ENCODE results near the gene KRTAP10-11. TPM values are rescaled to one million over a fixed set of nuclear protein-coding genes. Genes with fewer than 3 reads are reported as not detected.
"Not testable (repeated sequence)": the region's sequence is repeated elsewhere in the genome, so short reads cannot be mapped to it uniquely, and the experiment has no call there.

Gene KRTAP10-11
- total and polyA plus RNA-seq, 2 donors from 2014 or later = not detected

DNA sequence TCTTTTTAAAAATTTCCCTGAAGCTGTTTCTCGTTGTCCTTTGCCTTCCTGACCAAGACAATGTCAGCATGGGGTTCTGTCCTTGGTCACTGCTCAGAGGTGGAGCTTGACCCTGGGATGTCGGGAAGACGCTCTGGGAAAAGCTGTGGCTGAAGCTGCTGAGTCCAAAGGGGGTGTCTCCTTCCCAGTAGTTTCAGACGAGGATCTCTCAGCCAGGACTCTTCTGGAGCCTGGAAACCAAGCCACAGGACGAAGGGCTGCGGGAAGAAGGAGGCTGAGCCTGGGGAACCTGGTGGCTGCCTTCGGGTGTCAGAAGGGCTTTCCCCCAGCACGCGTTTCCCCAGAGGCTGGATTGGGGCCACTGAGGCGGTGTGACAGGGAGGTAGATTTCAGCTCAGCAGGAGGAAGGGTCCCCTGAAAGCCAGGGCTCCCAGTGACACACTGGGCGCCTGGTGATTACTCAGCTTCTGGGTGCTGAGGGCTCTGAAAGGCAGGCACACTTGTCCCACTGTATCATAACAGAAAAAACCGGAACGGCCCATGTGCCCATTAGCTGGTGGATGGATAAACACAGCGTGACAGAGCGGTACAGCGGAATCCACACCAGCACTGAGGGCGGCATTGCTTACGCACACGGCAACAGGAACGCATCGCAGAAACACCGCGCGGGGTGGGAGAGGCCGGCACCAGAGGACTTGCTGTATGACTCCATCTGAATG, 40.8 kb downstream of the KRTAP10-11 start:
- Histone ChIP-seq H3K36me3 (ENCODE audit: control insufficient read depth in 2 of 3, insufficient read depth in 3 of 3, low read length in 3 of 3) (no peaks in the 10 kb centered on the region), H3K9me3 (ENCODE audit: control insufficient read depth in 2 of 3, insufficient read depth in 1 of 3, low read length in 3 of 3) (no peaks in the 10 kb centered on the region), H3K4me1 (ENCODE audit: control insufficient read depth in 2 of 3, insufficient read depth in 2 of 3, low read depth in 1 of 3, low read length in 3 of 3) (no peaks in the 10 kb centered on the region), H3K27ac (ENCODE audit: low read depth in 2 of 2, low read length in 2 of 2) (no peak overlapping the region), H3K9ac (ENCODE audit: low read length in 3 of 3) (no peak overlapping the region), H3K27me3 (ENCODE audit: control insufficient read depth, insufficient read depth, low read length) (no peaks in the 10 kb centered on the region), H3K4me3 (ENCODE audit: low read length in 3 of 3) (no peak overlapping the region)
- TF ChIP-seq CTCF (IDR thresholded peaks at IDR 0.05; ENCODE audit: borderline replicate concordance, extremely low read depth, insufficient read depth) = no peak
- intact Hi-C loops (cut with DNase I) = no loop called here
- no peak for FAIRE-seq
- peak in 1 of 5 donors; percentile 60 for DNase-seq

- intact Hi-C loops (cut with DNase I) = no loop called here
- no peak for TF ChIP-seq CTCF (IDR thresholded peaks at IDR 0.05; ENCODE audit: borderline replicate concordance, extremely low read depth, insufficient read depth)
- H3K36me3 ChIP-seq (ENCODE audit: control insufficient read depth in 2 of 3, insufficient read depth in 3 of 3, low read length in 3 of 3) = no peaks in the 10 kb centered on the region
- no peak overlapping the region for H3K9ac ChIP-seq (ENCODE audit: low read length in 3 of 3)
- no peaks in the 10 kb centered on the region for H3K27me3 ChIP-seq (ENCODE audit: control insufficient read depth, insufficient read depth, low read length)
- no peak overlapping the region for H3K4me3 ChIP-seq (ENCODE audit: low read length in 3 of 3)
- H3K27ac ChIP-seq (ENCODE audit: low read depth in 2 of 2, low read length in 2 of 2) = no peak overlapping the region
- DNase-seq (peak in 4 of 5 donors; percentile 26 to 53 (median 44)), FAIRE-seq (no peak)
- H3K4me1 ChIP-seq (ENCODE audit: control insufficient read depth in 2 of 3, insufficient read depth in 2 of 3, low read depth in 1 of 3, low read length in 3 of 3) = no peaks in the 10 kb centered on the region
- H3K9me3 ChIP-seq (ENCODE audit: control insufficient read depth in 2 of 3, insufficient read depth in 1 of 3, low read length in 3 of 3) = peaks cover 0 to 5% (median under 1%) of the 10 kb centered on the region in 3 donors
These were observed 41.5 kb downstream of the KRTAP10-11 start for GRCh38 chr21:44687671-44688070.

DNA sequence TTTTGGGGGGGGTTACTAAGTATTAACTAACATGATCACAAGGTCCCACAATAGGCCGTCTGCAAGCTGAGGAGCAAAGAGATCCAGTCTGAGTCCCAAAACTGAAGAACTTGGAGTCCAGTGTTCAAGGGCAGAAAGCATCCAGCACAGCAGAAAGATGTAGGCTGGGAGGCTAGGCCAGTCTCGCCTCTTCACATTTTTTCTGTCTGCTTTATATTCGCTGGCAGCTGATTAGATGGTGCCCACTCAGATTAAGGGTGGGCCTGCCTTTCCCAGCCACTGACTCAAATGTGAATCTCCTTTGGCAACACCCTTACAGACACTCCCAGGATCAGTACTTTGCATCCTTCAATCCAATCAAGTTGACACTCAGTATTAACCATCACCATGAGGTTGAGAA, 43.5 kb downstream of the KRTAP10-11 start:
- FAIRE-seq; H3K27ac ChIP-seq (ENCODE audit: low read depth in 2 of 2, low read length in 2 of 2); H3K4me1 ChIP-seq (ENCODE audit: control insufficient read depth in 2 of 3, insufficient read depth in 2 of 3, low read depth in 1 of 3, low read length in 3 of 3); H3K4me3 ChIP-seq (ENCODE audit: low read length in 3 of 3); H3K9ac ChIP-seq (ENCODE audit: low read length in 3 of 3); H3K27me3 ChIP-seq (ENCODE audit: control insufficient read depth, insufficient read depth, low read length); intact Hi-C loops (cut with DNase I); H3K9me3 ChIP-seq (ENCODE audit: control insufficient read depth in 2 of 3, insufficient read depth in 1 of 3, low read length in 3 of 3); DNase-seq; H3K36me3 ChIP-seq (ENCODE audit: control insufficient read depth in 2 of 3, insufficient read depth in 3 of 3, low read length in 3 of 3): not testable (repeated sequence)

GRCh38 chr21:44691686-44692085, 45.5 kb downstream of the KRTAP10-11 start:
- Histone ChIP-seq H3K9ac (ENCODE audit: low read length in 3 of 3) (no peak overlapping the region), H3K9me3 (ENCODE audit: control insufficient read depth in 2 of 3, insufficient read depth in 1 of 3, low read length in 3 of 3) (peaks cover 0 to 10% (median 8%) of the 10 kb centered on the region in 3 donors), H3K27me3 (ENCODE audit: control insufficient read depth, insufficient read depth, low read length) (no peaks in the 10 kb centered on the region), H3K4me1 (ENCODE audit: control insufficient read depth in 2 of 3, insufficient read depth in 2 of 3, low read depth in 1 of 3, low read length in 3 of 3) (no peaks in the 10 kb centered on the region), H3K4me3 (ENCODE audit: low read length in 3 of 3) (no peak overlapping the region), H3K36me3 (ENCODE audit: control insufficient read depth in 2 of 3, insufficient read depth in 3 of 3, low read length in 3 of 3) (no peaks in the 10 kb centered on the region), H3K27ac (ENCODE audit: low read depth in 2 of 2, low read length in 2 of 2) (no peak overlapping the region)
- no peak for DNase-seq
- FAIRE-seq = no peak
- intact Hi-C loops (cut with DNase I) = no loop called here
- no peak for TF ChIP-seq CTCF (IDR thresholded peaks at IDR 0.05; ENCODE audit: borderline replicate concordance, extremely low read depth, insufficient read depth)
